ENCODE measurements around the gene PSORS1C1. TPM values are rescaled to one million over a fixed set of nuclear protein-coding genes. Genes with fewer than 3 reads are reported as not detected.

The PSORS1C1 gene
- 0.06 TPM for total RNA-seq

GRCh38 chr6:31114541-31114878 is at the start of gene PSORS1C1:
Gene PSORS1C1 (plus strand): TSS chr6:31114800. CDS start chr6:31129633, 14,833 bp downstream.

GRCh38 chr6:31112478-31112877 is 2.1 kb upstream of the PSORS1C1 start, which contains the start of gene C6orf15:
Gene C6orf15 (minus strand): TSS chr6:31112575. CDS start chr6:31112555, 20 bp downstream.

GRCh38 chr6:31120151-31120915 is 5.7 kb downstream of the PSORS1C1 start, which contains the start of gene CDSN:
Gene CDSN (minus strand): TSS chr6:31120446. CDS start chr6:31120419, 27 bp downstream.

GRCh38 chr6:31138982-31139381 is 24.4 kb downstream of the PSORS1C1 start, which contains the start of gene PSORS1C2:
Gene PSORS1C2 (minus strand): TSS chr6:31139066. CDS start chr6:31139026, 40 bp downstream.

GRCh38 chr6:31157513-31158139 is 43.0 kb downstream of the PSORS1C1 start, which contains the start of gene CCHCR1:
Gene CCHCR1 (minus strand): TSS chr6:31157802. CDS start chr6:31157600, 202 bp downstream.

GRCh38 chr6:31158140-31158862 is 43.7 kb downstream of the PSORS1C1 start, which contains the start of gene TCF19:
Gene TCF19 (plus strand): TSS chr6:31158589. CDS start chr6:31159470, 881 bp downstream.

GRCh38 chr6:31170600-31170881 is 55.9 kb downstream of the PSORS1C1 start, which contains the start of gene POU5F1:
Gene POU5F1 (minus strand): TSS chr6:31170682. CDS start chr6:31170620, 62 bp downstream.

Small RNA genes within 50 kb of the gene (small RNA-seq; reads per million reads assigned to genes)
- gene POLR2LP1 (ENCODE audit: low replicate concordance) (not detected), gene RNU6-1133P (ENCODE audit: low replicate concordance) (not detected)

Other genes starting within 250 kb of the PSORS1C1 start
- 141 TPM for gene DDR1, start 230.3 kb upstream of the PSORS1C1 start, total RNA-seq
- 48.3 TPM for gene GTF2H4, start 206.6 kb upstream of the PSORS1C1 start, total RNA-seq
- 26.7 TPM for gene VARS2, start 200.6 kb upstream of the PSORS1C1 start, total RNA-seq
- not detected for gene SFTA2, start 182.6 kb upstream of the PSORS1C1 start, total RNA-seq
- not detected for gene MUCL3, start 173.8 kb upstream of the PSORS1C1 start, total RNA-seq
- not detected for gene MUC21, start 131.1 kb upstream of the PSORS1C1 start, total RNA-seq
- gene MUC22, start 104.3 kb upstream of the PSORS1C1 start, total RNA-seq, result not detected
- gene C6orf15, start 2.2 kb upstream of the PSORS1C1 start, total RNA-seq, result not detected
- not detected for gene CDSN, start 5.6 kb downstream of the PSORS1C1 start, total RNA-seq
- gene PSORS1C2, start 24.3 kb downstream of the PSORS1C1 start, total RNA-seq, result 0.29 TPM
- 27.2 TPM for gene CCHCR1, start 43.0 kb downstream of the PSORS1C1 start, total RNA-seq
- gene TCF19, start 43.8 kb downstream of the PSORS1C1 start, total RNA-seq, result 16.8 TPM
- gene POU5F1, start 55.9 kb downstream of the PSORS1C1 start, total RNA-seq, result 11.4 TPM
- 125 TPM for gene HLA-C, start 157.3 kb downstream of the PSORS1C1 start, total RNA-seq
- gene HLA-B, start 242.4 kb downstream of the PSORS1C1 start, total RNA-seq, result 297 TPM

Measured in metanephros (tissue), 2 donors.